ENCODE data around the gene MYO1B.
A peak's percentile ranks its signal among the peaks of the same experiment; 100 is the strongest.

MYO1B gene

GRCh38 chr2:191301971-191302370, 56.8 kb downstream of the MYO1B start:
- DNase-seq = no peak

- DNase-seq = peak in 5 of 6 experiments; percentile 1 to 9 (median 7)
Observed at GRCh38 chr2:191302459-191303139, 57.4 kb downstream of the MYO1B start.

GRCh38 chr2:191303140-191304005, 58.2 kb downstream of the MYO1B start:
- no peak for DNase-seq

- DNase-seq = no peak
Observed at GRCh38 chr2:191304939-191305875, 60.0 kb downstream of the MYO1B start.

- DNase-seq = no peak
Observed at GRCh38 chr2:191308026-191308425, 62.8 kb downstream of the MYO1B start.

GRCh38 chr2:191311156-191311555, 66.0 kb downstream of the MYO1B start:
- DNase-seq = no peak

- no peak for DNase-seq
Observed at GRCh38 chr2:191311627-191312026, 66.4 kb downstream of the MYO1B start.

- DNase-seq = no peak
Observed at GRCh38 chr2:191312163-191312562, 67.0 kb downstream of the MYO1B start.

- no peak for DNase-seq
Observed at GRCh38 chr2:191312662-191313061, 67.5 kb downstream of the MYO1B start.

GRCh38 chr2:191314697-191315364, 69.6 kb downstream of the MYO1B start:
- DNase-seq = no peak

- DNase-seq = no peak
Observed at GRCh38 chr2:191315365-191315752, 70.2 kb downstream of the MYO1B start.

GRCh38 chr2:191316246-191316994, 71.2 kb downstream of the MYO1B start:
- DNase-seq = no peak

GRCh38 chr2:191318037-191318728, 73.0 kb downstream of the MYO1B start:
- DNase-seq = no peak

GRCh38 chr2:191318729-191319078, 73.5 kb downstream of the MYO1B start:
- DNase-seq = no peak

GRCh38 chr2:191319186-191319585, 74.0 kb downstream of the MYO1B start:
- DNase-seq = no peak

GRCh38 chr2:191320881-191321280, 75.7 kb downstream of the MYO1B start:
- no peak for DNase-seq

- DNase-seq = peak in 3 of 6 experiments; percentile 3 to 27 (median 21)
Observed at GRCh38 chr2:191321861-191322662, 76.9 kb downstream of the MYO1B start.

- no peak for DNase-seq
Observed at GRCh38 chr2:191322828-191323506, 77.8 kb downstream of the MYO1B start.

GRCh38 chr2:191325651-191326365, 80.6 kb downstream of the MYO1B start:
- DNase-seq = no peak
